Tibial artery (tissue), 4 donors: ENCODE results near the gene EVA1C.

Source experiments
- DNase-seq, 2 donors: peaks; one replicate each; pipeline ENCODE4 v3.0.0-alpha.2; 2019
- H3K27ac ChIP-seq, 2 donors: fragments of 200-600 bp; sonication (generic) in 1 of 2; 1 replicate in 1 of 2; 2 replicates in 1 of 2; pipeline ENCODE4 v1.5.1; 2018 to 2019; ENCODE audit warnings: mild to moderate bottlenecking in 1 of 2
- H3K27me3 ChIP-seq, 2 donors: fragments of 200-600 bp; sonication (generic) in 1 of 2; one replicate each; pipeline versions ENCODE4 v1.5.1 to v1.6.0; 2016 to 2019
- H3K36me3 ChIP-seq, 3 donors: fragments of 200-600 bp; sonication (generic) in 2 of 3; one replicate each; pipeline ENCODE4 v1.5.1; 2016 to 2019; ENCODE audit warnings: mild to moderate bottlenecking in 2 of 3
- H3K4me1 ChIP-seq, 4 donors: fragments of 200-600 bp; sonication (generic) in 2 of 4; 1 replicate in 3 of 4; 2 replicates in 1 of 4; pipeline ENCODE4 v1.5.1; 2016 to 2019
- H3K4me3 ChIP-seq, 2 donors: fragments of 200-600 bp; sonication (generic) in 1 of 2; 1 replicate in 1 of 2; 2 replicates in 1 of 2; pipeline ENCODE4 v1.5.1; 2018 to 2019; ENCODE audit warnings: mild to moderate bottlenecking in 2 of 2
- H3K9me3 ChIP-seq, 3 donors: fragments of 200-600 bp; sonication (generic) in 1 of 3; one replicate each; pipeline ENCODE4 v1.5.1; 2016 to 2019
- intact Hi-C: fragments of 100-400 bp; cut with DNase I; formaldehyde crosslinking; loops from one replicate; pipeline ENCODE4 v1.15.0; 2023; ENCODE audit warnings: low total_unique reads
- TF ChIP-seq, protein P1 (sequence below), 2 experiments: fragments of 200-600 bp in 1 of 2; fragments of 450-650 bp in 1 of 2; IDR thresholded peaks; one replicate each; pipeline ENCODE4 v1.5.1; 2017 to 2019; ENCODE audit warnings: antibody characterized with exemption in 2 of 2, mild to moderate bottlenecking in 1 of 2, moderate library complexity in 1 of 2

Gene EVA1C

DNA sequence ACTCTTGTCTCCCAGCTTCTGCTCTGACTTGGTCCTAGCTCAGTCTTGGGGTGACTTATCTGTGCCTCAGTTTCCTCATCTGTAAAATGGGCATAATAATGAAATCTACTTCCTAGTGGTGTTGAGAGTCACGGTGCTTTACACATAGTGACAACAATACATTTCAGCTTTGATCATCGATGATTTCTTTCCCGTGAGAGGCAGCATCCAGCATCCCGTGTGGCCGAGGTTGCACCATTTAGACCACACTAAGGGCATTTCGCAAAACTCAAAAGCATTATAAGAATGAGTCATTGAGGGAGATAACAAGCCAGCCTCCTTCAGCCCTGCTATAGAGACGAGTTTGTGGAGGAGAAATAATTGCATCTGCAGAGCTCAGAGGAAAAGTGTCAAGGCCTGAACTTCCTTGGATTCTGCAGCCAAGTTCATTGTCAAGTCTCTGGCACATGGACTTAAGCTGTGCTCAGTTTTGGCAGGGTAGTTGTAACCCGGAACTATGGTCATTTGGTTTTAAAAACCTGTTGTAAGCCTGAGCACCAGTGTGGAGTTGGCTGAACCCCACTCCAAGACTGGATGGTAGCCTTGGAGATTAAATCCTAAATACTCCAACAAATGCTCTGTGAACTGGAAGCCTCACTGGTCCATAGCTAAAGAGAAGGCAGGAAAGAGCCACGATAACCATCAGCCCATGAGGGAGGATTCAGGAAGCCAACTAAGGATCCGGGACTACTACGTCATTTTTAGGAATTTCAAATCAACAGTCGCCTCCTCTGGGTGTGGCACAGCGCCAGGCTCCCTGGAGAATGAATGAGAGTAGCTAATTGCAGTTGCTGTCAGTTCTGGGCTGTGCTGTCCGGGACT, 108.6 kb downstream of the EVA1C start:
- Histone ChIP-seq H3K27ac (peak overlapping the region; percentile 39 to 46), H3K9me3 (no peaks in the 10 kb centered on the region), H3K4me1 (peaks cover 0 to 14% (median 6%) of the 10 kb centered on the region in 4 donors), H3K27me3 (no peaks in the 10 kb centered on the region), H3K36me3 (no peaks in the 10 kb centered on the region), H3K4me3 (no peak overlapping the region)
- intact Hi-C loops: no loop called here
- TF ChIP-seq, protein P1, sequence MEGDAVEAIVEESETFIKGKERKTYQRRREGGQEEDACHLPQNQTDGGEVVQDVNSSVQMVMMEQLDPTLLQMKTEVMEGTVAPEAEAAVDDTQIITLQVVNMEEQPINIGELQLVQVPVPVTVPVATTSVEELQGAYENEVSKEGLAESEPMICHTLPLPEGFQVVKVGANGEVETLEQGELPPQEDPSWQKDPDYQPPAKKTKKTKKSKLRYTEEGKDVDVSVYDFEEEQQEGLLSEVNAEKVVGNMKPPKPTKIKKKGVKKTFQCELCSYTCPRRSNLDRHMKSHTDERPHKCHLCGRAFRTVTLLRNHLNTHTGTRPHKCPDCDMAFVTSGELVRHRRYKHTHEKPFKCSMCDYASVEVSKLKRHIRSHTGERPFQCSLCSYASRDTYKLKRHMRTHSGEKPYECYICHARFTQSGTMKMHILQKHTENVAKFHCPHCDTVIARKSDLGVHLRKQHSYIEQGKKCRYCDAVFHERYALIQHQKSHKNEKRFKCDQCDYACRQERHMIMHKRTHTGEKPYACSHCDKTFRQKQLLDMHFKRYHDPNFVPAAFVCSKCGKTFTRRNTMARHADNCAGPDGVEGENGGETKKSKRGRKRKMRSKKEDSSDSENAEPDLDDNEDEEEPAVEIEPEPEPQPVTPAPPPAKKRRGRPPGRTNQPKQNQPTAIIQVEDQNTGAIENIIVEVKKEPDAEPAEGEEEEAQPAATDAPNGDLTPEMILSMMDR (IDR thresholded peaks at IDR 0.05): no peak
- DNase-seq: peak; percentile 88 to 90

GRCh38 chr21:32521736-32522355, 109.3 kb downstream of the EVA1C start:
- TF ChIP-seq, protein P1 (IDR thresholded peaks at IDR 0.05): no peak
- intact Hi-C loops: no loop called here
- Histone ChIP-seq H3K27me3 (no peaks in the 10 kb centered on the region), H3K4me1 (peaks cover 0 to 12% (median 6%) of the 10 kb centered on the region in 4 donors), H3K27ac (peak overlapping the region; percentile 9 to 39), H3K9me3 (no peaks in the 10 kb centered on the region), H3K4me3 (no peak overlapping the region), H3K36me3 (no peaks in the 10 kb centered on the region)
- no peak for DNase-seq

GRCh38 chr21:32523463-32523862, 111.0 kb downstream of the EVA1C start:
- Histone ChIP-seq H3K4me3 (no peak overlapping the region), H3K27me3 (no peaks in the 10 kb centered on the region), H3K27ac (no peak overlapping the region), H3K9me3 (no peaks in the 10 kb centered on the region), H3K4me1 (peaks cover 0 to 12% (median 6%) of the 10 kb centered on the region in 4 donors), H3K36me3 (no peaks in the 10 kb centered on the region)
- DNase-seq: no peak
- TF ChIP-seq, protein P1 (IDR thresholded peaks at IDR 0.05): no peak
- intact Hi-C loops: no loop called here

DNA sequence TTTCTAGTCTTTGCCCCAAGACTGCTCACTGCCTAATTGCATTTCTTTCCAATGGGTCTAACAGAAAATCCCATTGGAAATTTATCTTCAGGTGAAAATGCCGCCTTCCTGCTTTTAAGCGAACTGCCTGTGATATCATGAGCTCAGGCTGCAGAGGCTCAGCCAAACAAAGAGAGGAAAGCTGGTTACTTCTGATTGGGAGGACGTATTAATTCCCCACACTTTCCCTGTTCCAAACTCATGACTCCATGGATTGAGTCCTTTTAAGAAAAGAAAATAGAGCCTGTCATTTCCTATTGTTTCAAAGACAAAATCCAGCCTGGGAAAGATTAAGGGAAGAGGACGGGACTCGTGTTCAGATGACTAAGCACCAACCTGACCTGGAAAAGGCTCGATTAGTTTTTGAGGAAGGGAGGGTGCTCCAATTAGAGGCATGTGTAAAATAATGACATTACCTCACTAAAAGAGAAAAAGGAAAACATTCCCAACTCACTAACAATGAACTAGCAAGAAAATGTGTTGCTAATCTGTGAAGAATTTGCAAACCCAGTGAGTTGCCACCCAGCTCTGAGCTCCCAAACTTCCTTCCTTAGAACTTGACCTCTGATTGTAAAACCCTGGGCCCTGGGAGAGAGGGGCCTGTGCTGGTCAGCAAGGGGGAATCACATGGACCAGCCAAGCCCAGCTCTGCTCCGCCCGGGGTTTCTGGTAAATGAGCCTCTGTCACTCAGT, 111.6 kb downstream of the EVA1C start:
- TF ChIP-seq, protein P1 (IDR thresholded peaks at IDR 0.05): no peak
- Histone ChIP-seq H3K27ac (no peak overlapping the region), H3K4me1 (peaks cover 0 to 12% (median 6%) of the 10 kb centered on the region in 4 donors), H3K9me3 (no peaks in the 10 kb centered on the region), H3K36me3 (no peaks in the 10 kb centered on the region), H3K4me3 (no peak overlapping the region), H3K27me3 (no peaks in the 10 kb centered on the region)
- peak in 1 of 2 donors; percentile 41 for DNase-seq
- intact Hi-C loops: no loop called here

- H3K4me3 ChIP-seq: no peak overlapping the region
Measured at GRCh38 chr21:32525282-32525681, 112.8 kb downstream of the EVA1C start.

More at GRCh38 chr21:32525282-32525681, 112.8 kb downstream of the EVA1C start:
- Histone ChIP-seq H3K9me3 (no peaks in the 10 kb centered on the region), H3K4me1 (peaks cover 0 to 12% (median 6%) of the 10 kb centered on the region in 4 donors), H3K36me3 (no peaks in the 10 kb centered on the region), H3K27me3 (no peaks in the 10 kb centered on the region), H3K27ac (no peak overlapping the region)
- TF ChIP-seq, protein P1 (IDR thresholded peaks at IDR 0.05): no peak
- intact Hi-C loops: no loop called here
- DNase-seq: no peak
